Heart right ventricle (tissue), 16 donors: ENCODE measurements around the gene VTA1. TPM values are rescaled to one million over a fixed set of nuclear protein-coding genes. Genes with fewer than 3 reads are reported as not detected.

Experiments
- ATAC-seq, 8 donors: fragments of 200-7000 bp; cut with Tn5 transposase; one replicate each; pipeline ENCODE4 v1.9.1; 2020; ENCODE audit warnings: mild to moderate bottlenecking in 8 of 8, moderate library complexity in 8 of 8, moderate number of reproducible peaks in 1 of 8
- DNase-seq, 2 donors: peaks; one replicate each; pipeline ENCODE4 v3.0.0-alpha.2; 2020
- H3K27ac ChIP-seq, 10 donors: fragments of 200-600 bp; sonication (generic) in 2 of 10; one replicate each; pipeline versions ENCODE4 v1.5.0 to v1.8.0; 2020 to 2022; ENCODE audit warnings: mild to moderate bottlenecking in 3 of 10
- H3K27me3 ChIP-seq, 7 donors: fragments of 200-600 bp; one replicate each; pipeline ENCODE4 v1.8.0; 2021 to 2022; ENCODE audit warnings: mild to moderate bottlenecking in 2 of 7
- H3K36me3 ChIP-seq, 9 donors: fragments of 200-600 bp; sonication (generic) in 1 of 9; one replicate each; pipeline versions ENCODE4 v1.5.0 to v1.8.0; 2020 to 2022; ENCODE audit warnings: mild to moderate bottlenecking in 2 of 9
- H3K4me1 ChIP-seq, 9 donors: fragments of 200-600 bp; sonication (generic) in 1 of 9; one replicate each; pipeline versions ENCODE4 v1.5.0 to v1.8.0; 2020 to 2022; ENCODE audit warnings: mild to moderate bottlenecking in 4 of 9
- H3K4me3 ChIP-seq, 10 donors: fragments of 200-600 bp; sonication (generic) in 2 of 10; one replicate each; pipeline versions ENCODE4 v1.5.0 to v1.8.0; 2020 to 2022; ENCODE audit warnings: mild to moderate bottlenecking in 7 of 10, moderate library complexity in 2 of 10
- H3K9me3 ChIP-seq, 11 donors: fragments of 200-600 bp in 10 of 11; sonication (generic) in 2 of 11; one replicate each; pipeline versions ENCODE4 v1.5.0 to v1.8.0; 2013 to 2022; ENCODE audit warnings: mild to moderate bottlenecking in 2 of 11, control low read depth in 1 of 11, moderate library complexity in 1 of 11
- WGBS, 2 donors: extraction: QIAGEN DNeasy Blood & Tissue Kit; methylation state at CpG; one replicate each; pipeline ENCODE4 v1.1.7; 2013; ENCODE audit warnings: inconsistent platforms in 1 of 2; 5-methylcytosine and 5-hydroxymethylcytosine counted together
- intact Hi-C, 10 donors: fragments of 100-400 bp; cut with DNase I; formaldehyde crosslinking; loops; one replicate each; pipeline versions ENCODE4 v1.11.1 to v1.14.2; 2022
- polyA plus RNA-seq, 2 donors: library from polyadenylated mRNA; stranded (reverse); fragments of 200-250 nt; gene quantifications; one replicate each; pipeline ENCODE4 v1.2.3, GENCODE V29; 2013
- total RNA-seq, 10 donors: library from RNA; stranded (reverse); fragmentation: NEBNext Ultra II Directional in 3 of 10; extraction: Animal tissue kit (Norgen Biotek cat#: 25700) in 3 of 10; gene quantifications; one replicate each; pipeline versions ENCODE4 v1.2.1 to v1.2.4, GENCODE V29; 2021 to 2023
- TF ChIP-seq, protein P1 (sequence below), 9 donors: fragments of 200-600 bp; sonication (generic) in 2 of 9; IDR thresholded peaks; one replicate each; pipeline versions ENCODE4 v1.5.0 to v1.8.0; 2021 to 2022; ENCODE audit warnings: antibody characterized with exemption in 9 of 9, mild to moderate bottlenecking in 5 of 9, moderate library complexity in 1 of 9
- donor health status: Arrhythmogenic right ventricular cardiomyopathy.
- donor health status: ischemic (EF 13 %, LVEDD 7.1; RV severe dilation, severe dysfunction).
- donor health status: healthy with polysubstance abuse.
- donor health status: DM: no; HTN: yes; CAD: no.
- donor health status: DM: no; HTN: no; CAD: no.
- donor health status: ischemic (EF 25% LVEDD 6.9; RV normal size, moderate dysfunction).
- donor health status: ischemic (EF 25% LVEDD 5.7; RV mildly dilated, moderate dysfunction).
- donor health status: healthy.
- donor health status: DM: yes; HTN: yes; CAD: no.
- donor health status: Ischemic cardiomyopathy.
- donor health status: ischemic (EF 35%, LVEDD 5.7; RV mildly dilated, moderate dysfunction).
- donor health status: nonischemic (EF 11% LVEDD 7.7; RV severe dilation, severe dysfunction).
- donor health status: DM: yes; HTN: yes; CAD: no.
- donor health status: PGD.
- donor health status: ischemic (EF 29% LVEDD 5.4; RV normal size, mild dysfunction).
- donor health status: nonischemic (EF 23%, LVEDD 6.1; RV moderate dilation, normal function).

Gene VTA1
- total and polyA plus RNA-seq, 12 donors: 10.5 to 42.6 (median 37.3) TPM

DNA sequence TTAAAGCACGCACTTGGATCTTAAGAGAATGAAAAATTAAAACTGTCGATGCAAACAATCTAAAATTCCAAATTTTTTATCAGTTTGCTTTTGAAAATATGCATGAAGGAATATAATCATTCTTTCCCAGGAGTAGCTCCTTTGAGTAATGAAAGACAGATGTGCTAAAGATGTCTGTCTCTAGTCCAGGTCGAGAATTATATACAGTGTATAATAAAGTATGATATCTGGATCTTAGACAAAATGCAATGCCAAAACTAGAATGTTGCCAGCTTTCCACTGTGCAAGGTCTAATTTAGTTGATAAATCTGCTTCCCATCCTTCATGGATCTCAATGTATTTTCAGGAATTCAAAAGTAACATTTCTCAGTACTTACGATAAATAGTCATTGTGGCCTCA lies 89.6 kb downstream of the VTA1 start:
- no peaks in the 10 kb centered on the region for H3K9me3 ChIP-seq
- no peak for DNase-seq
- H3K36me3 ChIP-seq: no peaks in the 10 kb centered on the region
- H3K4me3 ChIP-seq: no peak overlapping the region
- intact Hi-C loops: loop anchor here in 1 of 10 donors (10.0 kb wide), 1 partner anchor 148 kb away; no protein-coding TSS in a partner anchor
- no peak for ATAC-seq
- peaks cover 0 to 10% (median 0%) of the 10 kb centered on the region in 9 donors for H3K4me1 ChIP-seq
- TF ChIP-seq, protein P1, sequence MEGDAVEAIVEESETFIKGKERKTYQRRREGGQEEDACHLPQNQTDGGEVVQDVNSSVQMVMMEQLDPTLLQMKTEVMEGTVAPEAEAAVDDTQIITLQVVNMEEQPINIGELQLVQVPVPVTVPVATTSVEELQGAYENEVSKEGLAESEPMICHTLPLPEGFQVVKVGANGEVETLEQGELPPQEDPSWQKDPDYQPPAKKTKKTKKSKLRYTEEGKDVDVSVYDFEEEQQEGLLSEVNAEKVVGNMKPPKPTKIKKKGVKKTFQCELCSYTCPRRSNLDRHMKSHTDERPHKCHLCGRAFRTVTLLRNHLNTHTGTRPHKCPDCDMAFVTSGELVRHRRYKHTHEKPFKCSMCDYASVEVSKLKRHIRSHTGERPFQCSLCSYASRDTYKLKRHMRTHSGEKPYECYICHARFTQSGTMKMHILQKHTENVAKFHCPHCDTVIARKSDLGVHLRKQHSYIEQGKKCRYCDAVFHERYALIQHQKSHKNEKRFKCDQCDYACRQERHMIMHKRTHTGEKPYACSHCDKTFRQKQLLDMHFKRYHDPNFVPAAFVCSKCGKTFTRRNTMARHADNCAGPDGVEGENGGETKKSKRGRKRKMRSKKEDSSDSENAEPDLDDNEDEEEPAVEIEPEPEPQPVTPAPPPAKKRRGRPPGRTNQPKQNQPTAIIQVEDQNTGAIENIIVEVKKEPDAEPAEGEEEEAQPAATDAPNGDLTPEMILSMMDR (IDR thresholded peaks at IDR 0.05): no peak
- WGBS, 2 donors: 76 to 78% methylated on average over 4 of the region's 4 CpGs
- H3K27me3 ChIP-seq: peaks cover 0 to 8% (median 0%) of the 10 kb centered on the region in 7 donors
- no peak overlapping the region for H3K27ac ChIP-seq

DNA sequence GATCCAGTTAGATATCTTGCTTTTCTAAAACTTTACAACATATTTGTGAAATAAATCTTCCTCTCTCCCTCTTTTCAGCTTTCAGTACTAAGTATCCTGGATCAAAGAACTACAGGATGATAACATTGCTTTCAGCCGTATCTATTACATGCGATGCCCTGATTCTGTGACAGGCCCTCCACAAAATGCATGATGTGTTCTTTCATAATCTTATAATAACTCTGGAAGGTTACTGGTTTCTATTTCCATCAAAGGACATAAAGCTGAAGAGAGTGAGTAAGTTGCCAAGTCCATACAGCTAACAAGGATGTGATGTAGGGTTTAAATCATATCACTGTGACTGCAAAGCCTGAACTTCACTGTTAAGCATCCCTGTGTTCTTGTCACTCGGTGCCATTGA lies 91.8 kb downstream of the VTA1 start:
- Histone ChIP-seq H3K27ac (no peak overlapping the region), H3K9me3 (no peaks in the 10 kb centered on the region), H3K36me3 (no peaks in the 10 kb centered on the region), H3K4me3 (no peak overlapping the region), H3K4me1 (peaks cover 0 to 10% (median 0%) of the 10 kb centered on the region in 9 donors), H3K27me3 (no peaks in the 10 kb centered on the region)
- TF ChIP-seq, protein P1 (IDR thresholded peaks at IDR 0.05): no peak
- intact Hi-C loops: loop anchor here in 1 of 10 donors (10.0 kb wide), 1 partner anchor 146 kb away; no protein-coding TSS in a partner anchor
- DNase-seq: no peak
- WGBS, 2 donors: 56 to 65% methylated on average over 3 of the region's 3 CpGs
- peak in 1 of 8 donors; percentile 11 for ATAC-seq

DNA sequence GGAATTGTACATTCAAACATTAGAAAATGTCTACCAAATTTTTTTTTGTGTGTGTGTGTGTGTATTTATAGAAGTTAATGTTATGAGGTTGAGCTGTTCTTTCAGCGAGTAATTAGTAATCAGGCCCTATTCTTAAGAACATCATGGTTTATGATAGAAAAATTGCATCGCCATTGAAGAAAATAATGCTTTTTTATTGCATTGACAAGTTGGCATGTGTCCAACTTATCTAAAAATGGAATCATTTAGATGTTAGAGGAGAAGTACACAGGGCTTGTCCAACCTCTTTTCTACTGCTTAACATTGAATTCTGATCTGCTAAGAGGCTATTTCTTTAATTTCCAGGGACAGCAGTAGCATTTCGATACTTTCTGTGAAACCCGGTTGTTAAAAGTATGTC lies 93.1 kb downstream of the VTA1 start:
- H3K9me3 ChIP-seq: no peaks in the 10 kb centered on the region
- peaks cover 0 to 10% (median 0%) of the 10 kb centered on the region in 9 donors for H3K4me1 ChIP-seq
- intact Hi-C loops: no loop called here
- no peaks in the 10 kb centered on the region for H3K36me3 ChIP-seq
- TF ChIP-seq, protein P1 (IDR thresholded peaks at IDR 0.05): no peak
- 91 to 92% methylated on average over 4 of the region's 4 CpGs for WGBS, 2 donors
- no peaks in the 10 kb centered on the region for H3K27me3 ChIP-seq
- DNase-seq: no peak
- no peak for ATAC-seq
- no peak overlapping the region for H3K4me3 ChIP-seq
- no peak overlapping the region for H3K27ac ChIP-seq

DNA sequence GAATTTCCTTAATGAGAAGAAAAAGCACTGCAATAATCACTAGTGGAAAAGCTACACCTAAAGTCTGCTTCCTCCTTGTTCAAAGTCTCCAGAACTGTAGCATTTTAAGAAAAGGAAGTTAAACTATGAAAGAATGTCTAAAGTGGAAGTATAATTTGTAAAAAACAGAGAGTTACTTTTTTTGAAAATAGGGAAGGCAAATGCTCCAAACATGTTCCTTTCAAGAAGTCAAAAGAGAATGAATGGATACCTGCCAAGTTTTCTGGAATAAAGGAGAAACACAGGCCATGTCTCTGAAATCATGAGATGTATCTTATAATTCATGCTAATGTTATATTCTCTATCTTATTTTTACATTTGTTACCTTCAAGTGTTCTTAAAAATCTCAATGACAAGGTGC lies 94.0 kb downstream of the VTA1 start:
- Histone ChIP-seq H3K9me3 (no peaks in the 10 kb centered on the region), H3K27ac (no peak overlapping the region), H3K4me3 (no peak overlapping the region), H3K4me1 (peaks cover 0 to 10% (median 0%) of the 10 kb centered on the region in 9 donors), H3K36me3 (no peaks in the 10 kb centered on the region), H3K27me3 (no peaks in the 10 kb centered on the region)
- intact Hi-C loops: no loop called here
- TF ChIP-seq, protein P1 (IDR thresholded peaks at IDR 0.05): no peak
- DNase-seq (no peak), ATAC-seq (no peak)
